ENCODE results near the gene PIAS1.

DNA sequence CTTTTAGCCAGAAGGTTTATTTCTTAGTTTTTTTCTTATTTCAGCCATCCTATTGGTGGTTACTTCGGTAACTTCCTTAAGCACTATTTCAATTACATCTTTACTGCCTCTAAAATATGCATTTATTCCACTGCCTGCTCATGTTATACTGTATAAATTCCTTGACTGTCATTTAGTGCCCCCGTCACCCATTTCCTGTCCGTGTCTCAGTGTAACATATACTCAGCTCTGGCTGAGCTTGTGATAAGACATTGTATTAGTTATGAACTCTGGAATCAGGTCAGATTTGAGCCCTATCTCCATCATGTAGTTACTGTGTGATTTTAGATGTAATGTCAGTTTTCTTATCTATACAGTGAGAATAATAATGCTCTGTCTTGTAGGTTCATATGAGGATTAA, 24.2 kb downstream of the PIAS1 start:
- TF ChIP-seq, protein P1, sequence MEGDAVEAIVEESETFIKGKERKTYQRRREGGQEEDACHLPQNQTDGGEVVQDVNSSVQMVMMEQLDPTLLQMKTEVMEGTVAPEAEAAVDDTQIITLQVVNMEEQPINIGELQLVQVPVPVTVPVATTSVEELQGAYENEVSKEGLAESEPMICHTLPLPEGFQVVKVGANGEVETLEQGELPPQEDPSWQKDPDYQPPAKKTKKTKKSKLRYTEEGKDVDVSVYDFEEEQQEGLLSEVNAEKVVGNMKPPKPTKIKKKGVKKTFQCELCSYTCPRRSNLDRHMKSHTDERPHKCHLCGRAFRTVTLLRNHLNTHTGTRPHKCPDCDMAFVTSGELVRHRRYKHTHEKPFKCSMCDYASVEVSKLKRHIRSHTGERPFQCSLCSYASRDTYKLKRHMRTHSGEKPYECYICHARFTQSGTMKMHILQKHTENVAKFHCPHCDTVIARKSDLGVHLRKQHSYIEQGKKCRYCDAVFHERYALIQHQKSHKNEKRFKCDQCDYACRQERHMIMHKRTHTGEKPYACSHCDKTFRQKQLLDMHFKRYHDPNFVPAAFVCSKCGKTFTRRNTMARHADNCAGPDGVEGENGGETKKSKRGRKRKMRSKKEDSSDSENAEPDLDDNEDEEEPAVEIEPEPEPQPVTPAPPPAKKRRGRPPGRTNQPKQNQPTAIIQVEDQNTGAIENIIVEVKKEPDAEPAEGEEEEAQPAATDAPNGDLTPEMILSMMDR (IDR thresholded peaks at IDR 0.05; ENCODE audit: low read length): no peak
- no peak for TF ChIP-seq EZH2phosphoT487 (IDR thresholded peaks at IDR 0.05; ENCODE audit: low read length)
- no peak for TF ChIP-seq EZH2 (optimal IDR thresholded peaks at IDR 0.05; ENCODE audit: low read depth, low read length)
